Activated CD8-positive, alpha-beta memory T cell treated with anti-CD3 and anti-CD28 coated beads for 4 hours (primary cell): Measurements from ENCODE around the gene LMTK2.
"Not testable (repeated sequence)": the region's sequence is repeated elsewhere in the genome, so short reads cannot be mapped to it uniquely, and the experiment has no call there.

Experiments
- DNase-seq, 2 donors: peaks; one replicate each; pipeline ENCODE4 v3.0.0-alpha.2; 2020; ENCODE audit warnings: low read depth in 2 of 2

The LMTK2 gene

GRCh38 chr7:98217623-98218582 is 111.2 kb downstream of the LMTK2 start:
- DNase-seq = no peak

- DNase-seq = not testable (repeated sequence)
These were observed 112.7 kb downstream of the LMTK2 start for GRCh38 chr7:98219382-98219781.

GRCh38 chr7:98221611-98222532 is 115.2 kb downstream of the LMTK2 start:
- no peak for DNase-seq

- DNase-seq = no peak
These were observed 116.0 kb downstream of the LMTK2 start for GRCh38 chr7:98222533-98223195.

GRCh38 chr7:98223351-98223897 is 116.8 kb downstream of the LMTK2 start:
- no peak for DNase-seq

- DNase-seq = no peak
These were observed 117.4 kb downstream of the LMTK2 start for GRCh38 chr7:98223898-98224700.

GRCh38 chr7:98224701-98225181 is 118.1 kb downstream of the LMTK2 start:
- no peak for DNase-seq

GRCh38 chr7:98225913-98226614 is 119.4 kb downstream of the LMTK2 start:
- DNase-seq = no peak

- DNase-seq = no peak
These were observed 121.3 kb downstream of the LMTK2 start for GRCh38 chr7:98227939-98228338.

GRCh38 chr7:98228801-98229200 is 122.1 kb downstream of the LMTK2 start:
- DNase-seq = no peak

GRCh38 chr7:98229441-98229840 is 122.8 kb downstream of the LMTK2 start:
- no peak for DNase-seq

- no peak for DNase-seq
These were observed 123.5 kb downstream of the LMTK2 start for GRCh38 chr7:98229991-98230745.

GRCh38 chr7:98230746-98231471 is 124.2 kb downstream of the LMTK2 start:
- DNase-seq = no peak

- no peak for DNase-seq
These were observed 125.0 kb downstream of the LMTK2 start for GRCh38 chr7:98231493-98232262.

- no peak for DNase-seq
These were observed 125.6 kb downstream of the LMTK2 start for GRCh38 chr7:98232263-98232585.

GRCh38 chr7:98232799-98233198 is 126.1 kb downstream of the LMTK2 start:
- no peak for DNase-seq

- DNase-seq = no peak
These were observed 126.8 kb downstream of the LMTK2 start for GRCh38 chr7:98233219-98234070.
